Liver (tissue), 3 donors: ENCODE measurements around the gene POU6F2.

ENCODE experiments used
- EGR1 ChIP-seq, 2 donors: IDR thresholded peaks; 2 replicates each; pipeline ENCODE4 v1.6.1; 2016 to 2018; ENCODE audit warnings: antibody characterized with exemption in 2 of 2, low read depth in 2 of 2
- FOXA1 ChIP-seq: IDR thresholded peaks from 2 replicates; pipeline ENCODE4 v1.6.1; 2016; ENCODE audit warnings: antibody characterized with exemption
- FOXA2 ChIP-seq: IDR thresholded peaks from 2 replicates; pipeline ENCODE4 v1.6.1; 2016; ENCODE audit warnings: antibody characterized with exemption
- GABPA ChIP-seq, 2 donors: IDR thresholded peaks in 1 of 2; conservative IDR thresholded peaks in 1 of 2; 2 replicates each; pipeline ENCODE4 v1.6.1; 2016; ENCODE audit warnings: antibody characterized with exemption in 2 of 2, mild to moderate bottlenecking in 1 of 2, moderate library complexity in 1 of 2
- JUND ChIP-seq, 2 donors: IDR thresholded peaks; 2 replicates each; pipeline ENCODE4 v1.6.1; 2016; ENCODE audit warnings: antibody characterized with exemption in 2 of 2
- MAX ChIP-seq: IDR thresholded peaks from 2 replicates; pipeline ENCODE4 v1.6.1; 2016; ENCODE audit warnings: antibody characterized with exemption
- RAD21 ChIP-seq, 2 donors: IDR thresholded peaks; 2 replicates each; pipeline ENCODE4 v1.6.1; 2016; ENCODE audit warnings: antibody characterized with exemption in 2 of 2, mild to moderate bottlenecking in 2 of 2
- RXRA ChIP-seq, 2 donors: IDR thresholded peaks; 2 replicates each; pipeline ENCODE4 v1.6.1; 2017 to 2018; ENCODE audit warnings: antibody characterized with exemption in 2 of 2, mild to moderate bottlenecking in 1 of 2
- SP1 ChIP-seq: IDR thresholded peaks from 2 replicates; pipeline ENCODE4 v1.6.1; 2018; ENCODE audit warnings: antibody characterized with exemption, mild to moderate bottlenecking
- TAF1 ChIP-seq: conservative IDR thresholded peaks from 2 replicates; pipeline ENCODE4 v1.6.1; 2016; ENCODE audit warnings: antibody characterized with exemption, mild to moderate bottlenecking
- YY1 ChIP-seq: IDR thresholded peaks from 2 replicates; pipeline ENCODE4 v1.6.1; 2016; ENCODE audit warnings: antibody characterized with exemption, mild to moderate bottlenecking
- TF ChIP-seq, protein P1 (sequence below): fragments of 150-350 bp; IDR thresholded peaks from 2 replicates; pipeline ENCODE4 v1.5.1; 2017; ENCODE audit warnings: improper control_type of control experiment, low read depth, low read length; ENCODE audit not compliant: missing input control
- TF ChIP-seq, protein P2 (sequence below): IDR thresholded peaks from 2 replicates; pipeline ENCODE4 v1.6.1; 2016; ENCODE audit warnings: antibody characterized with exemption, mild to moderate bottlenecking
- TF ChIP-seq, protein P3 (sequence below): IDR thresholded peaks from 2 replicates; pipeline ENCODE4 v1.6.1; 2016; ENCODE audit warnings: antibody characterized with exemption
- donor health status: healthy.
- donor health status: healthy.

- TF ChIP-seq TAF1 (no peak), MAX (no peak), RAD21 (IDR thresholded peaks at IDR 0.05) (no peak), JUND (IDR thresholded peaks at IDR 0.05) (no peak), GABPA (IDR thresholded peaks at IDR 0.05 in 1 of 2, conservative IDR thresholded peaks at IDR 0.05 in 1 of 2) (no peak), SP1 (no peak), EGR1 (IDR thresholded peaks at IDR 0.05; ENCODE audit: low read depth in 2 of 2) (no peak), YY1 (no peak), RXRA (IDR thresholded peaks at IDR 0.05) (peak in 1 of 2 donors; percentile 42), FOXA2 (no peak), FOXA1 (no peak)
- TF ChIP-seq, protein P1, sequence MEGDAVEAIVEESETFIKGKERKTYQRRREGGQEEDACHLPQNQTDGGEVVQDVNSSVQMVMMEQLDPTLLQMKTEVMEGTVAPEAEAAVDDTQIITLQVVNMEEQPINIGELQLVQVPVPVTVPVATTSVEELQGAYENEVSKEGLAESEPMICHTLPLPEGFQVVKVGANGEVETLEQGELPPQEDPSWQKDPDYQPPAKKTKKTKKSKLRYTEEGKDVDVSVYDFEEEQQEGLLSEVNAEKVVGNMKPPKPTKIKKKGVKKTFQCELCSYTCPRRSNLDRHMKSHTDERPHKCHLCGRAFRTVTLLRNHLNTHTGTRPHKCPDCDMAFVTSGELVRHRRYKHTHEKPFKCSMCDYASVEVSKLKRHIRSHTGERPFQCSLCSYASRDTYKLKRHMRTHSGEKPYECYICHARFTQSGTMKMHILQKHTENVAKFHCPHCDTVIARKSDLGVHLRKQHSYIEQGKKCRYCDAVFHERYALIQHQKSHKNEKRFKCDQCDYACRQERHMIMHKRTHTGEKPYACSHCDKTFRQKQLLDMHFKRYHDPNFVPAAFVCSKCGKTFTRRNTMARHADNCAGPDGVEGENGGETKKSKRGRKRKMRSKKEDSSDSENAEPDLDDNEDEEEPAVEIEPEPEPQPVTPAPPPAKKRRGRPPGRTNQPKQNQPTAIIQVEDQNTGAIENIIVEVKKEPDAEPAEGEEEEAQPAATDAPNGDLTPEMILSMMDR: no peak
- TF ChIP-seq, protein P2, sequence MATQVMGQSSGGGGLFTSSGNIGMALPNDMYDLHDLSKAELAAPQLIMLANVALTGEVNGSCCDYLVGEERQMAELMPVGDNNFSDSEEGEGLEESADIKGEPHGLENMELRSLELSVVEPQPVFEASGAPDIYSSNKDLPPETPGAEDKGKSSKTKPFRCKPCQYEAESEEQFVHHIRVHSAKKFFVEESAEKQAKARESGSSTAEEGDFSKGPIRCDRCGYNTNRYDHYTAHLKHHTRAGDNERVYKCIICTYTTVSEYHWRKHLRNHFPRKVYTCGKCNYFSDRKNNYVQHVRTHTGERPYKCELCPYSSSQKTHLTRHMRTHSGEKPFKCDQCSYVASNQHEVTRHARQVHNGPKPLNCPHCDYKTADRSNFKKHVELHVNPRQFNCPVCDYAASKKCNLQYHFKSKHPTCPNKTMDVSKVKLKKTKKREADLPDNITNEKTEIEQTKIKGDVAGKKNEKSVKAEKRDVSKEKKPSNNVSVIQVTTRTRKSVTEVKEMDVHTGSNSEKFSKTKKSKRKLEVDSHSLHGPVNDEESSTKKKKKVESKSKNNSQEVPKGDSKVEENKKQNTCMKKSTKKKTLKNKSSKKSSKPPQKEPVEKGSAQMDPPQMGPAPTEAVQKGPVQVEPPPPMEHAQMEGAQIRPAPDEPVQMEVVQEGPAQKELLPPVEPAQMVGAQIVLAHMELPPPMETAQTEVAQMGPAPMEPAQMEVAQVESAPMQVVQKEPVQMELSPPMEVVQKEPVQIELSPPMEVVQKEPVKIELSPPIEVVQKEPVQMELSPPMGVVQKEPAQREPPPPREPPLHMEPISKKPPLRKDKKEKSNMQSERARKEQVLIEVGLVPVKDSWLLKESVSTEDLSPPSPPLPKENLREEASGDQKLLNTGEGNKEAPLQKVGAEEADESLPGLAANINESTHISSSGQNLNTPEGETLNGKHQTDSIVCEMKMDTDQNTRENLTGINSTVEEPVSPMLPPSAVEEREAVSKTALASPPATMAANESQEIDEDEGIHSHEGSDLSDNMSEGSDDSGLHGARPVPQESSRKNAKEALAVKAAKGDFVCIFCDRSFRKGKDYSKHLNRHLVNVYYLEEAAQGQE: no peak
- TF ChIP-seq, protein P3, sequence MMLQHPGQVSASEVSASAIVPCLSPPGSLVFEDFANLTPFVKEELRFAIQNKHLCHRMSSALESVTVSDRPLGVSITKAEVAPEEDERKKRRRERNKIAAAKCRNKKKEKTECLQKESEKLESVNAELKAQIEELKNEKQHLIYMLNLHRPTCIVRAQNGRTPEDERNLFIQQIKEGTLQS: no peak
Observed at GRCh38 chr7:39313376-39313775, 335.7 kb downstream of the POU6F2 start.
